DND-41 (cell line): ENCODE measurements around the gene ELL.

ENCODE experiments used
- EZH2 ChIP-seq: IDR thresholded peaks from 3 replicates; pipeline ENCODE4 v1.6.1; 2012; ENCODE audit warnings: borderline replicate concordance, low read depth, mild to moderate bottlenecking, moderate library complexity, low read length, inconsistent platforms; ENCODE audit not compliant: severe bottlenecking
- TF ChIP-seq, protein P1 (sequence below): IDR thresholded peaks from 2 replicates; pipeline ENCODE4 v1.5.1; 2012; ENCODE audit warnings: borderline replicate concordance, low read length, moderate library complexity, mild to moderate bottlenecking; ENCODE audit not compliant: poor library complexity, severe bottlenecking; ENCODE audit errors: extremely low read depth

DNA sequence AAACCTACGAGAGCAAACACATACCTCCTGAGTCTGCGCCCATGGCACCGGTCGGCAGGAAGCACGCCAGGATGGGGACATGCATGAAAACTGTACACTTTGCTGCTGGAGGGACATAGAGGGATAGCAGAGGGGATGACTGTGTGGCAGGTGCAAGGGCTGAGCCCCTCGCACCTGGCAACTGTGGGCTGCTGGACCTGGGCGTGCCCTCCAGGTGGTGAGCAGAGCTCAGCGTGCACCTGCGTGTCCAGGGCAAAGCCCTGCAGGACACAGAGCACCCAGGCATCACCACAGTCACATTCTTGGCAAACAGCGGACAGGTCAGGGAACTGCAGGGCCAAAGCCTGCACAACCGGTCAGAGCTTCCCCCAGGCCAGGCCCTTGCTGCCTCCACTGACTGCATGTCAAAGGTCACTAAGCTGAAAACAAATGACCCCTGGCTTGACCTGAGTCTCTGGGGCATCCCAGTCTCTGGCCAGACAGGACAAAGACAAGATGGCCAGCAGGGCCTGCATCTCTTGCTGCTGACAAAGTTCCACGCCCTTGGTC lies 75.0 kb downstream of the ELL start:
- TF ChIP-seq, protein P1, sequence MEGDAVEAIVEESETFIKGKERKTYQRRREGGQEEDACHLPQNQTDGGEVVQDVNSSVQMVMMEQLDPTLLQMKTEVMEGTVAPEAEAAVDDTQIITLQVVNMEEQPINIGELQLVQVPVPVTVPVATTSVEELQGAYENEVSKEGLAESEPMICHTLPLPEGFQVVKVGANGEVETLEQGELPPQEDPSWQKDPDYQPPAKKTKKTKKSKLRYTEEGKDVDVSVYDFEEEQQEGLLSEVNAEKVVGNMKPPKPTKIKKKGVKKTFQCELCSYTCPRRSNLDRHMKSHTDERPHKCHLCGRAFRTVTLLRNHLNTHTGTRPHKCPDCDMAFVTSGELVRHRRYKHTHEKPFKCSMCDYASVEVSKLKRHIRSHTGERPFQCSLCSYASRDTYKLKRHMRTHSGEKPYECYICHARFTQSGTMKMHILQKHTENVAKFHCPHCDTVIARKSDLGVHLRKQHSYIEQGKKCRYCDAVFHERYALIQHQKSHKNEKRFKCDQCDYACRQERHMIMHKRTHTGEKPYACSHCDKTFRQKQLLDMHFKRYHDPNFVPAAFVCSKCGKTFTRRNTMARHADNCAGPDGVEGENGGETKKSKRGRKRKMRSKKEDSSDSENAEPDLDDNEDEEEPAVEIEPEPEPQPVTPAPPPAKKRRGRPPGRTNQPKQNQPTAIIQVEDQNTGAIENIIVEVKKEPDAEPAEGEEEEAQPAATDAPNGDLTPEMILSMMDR: no peak
- no peak for TF ChIP-seq EZH2
